SU-DHL-6 (cell line): ENCODE data around the gene RNF141.

Source experiments
- H2AFZ ChIP-seq: fragments of 200-600 bp; sonication (generic); 2 replicates; pipeline ENCODE4 v1.6.1; 2014; ENCODE audit warnings: low read depth, mild to moderate bottlenecking, moderate library complexity, mixed read lengths, antibody characterized with exemption, low read length; ENCODE audit not compliant: severe bottlenecking
- H3F3A ChIP-seq: fragments of 200-600 bp; shearing (Covaris generic); 2 replicates; pipeline ENCODE4 v1.6.0; 2016; ENCODE audit warnings: antibody characterized with exemption, mild to moderate bottlenecking; ENCODE audit not compliant: insufficient read depth
- H3K27ac ChIP-seq: fragments of 200-600 bp; sonication (generic); 2 replicates; pipeline ENCODE4 v1.5.1; 2016; ENCODE audit warnings: low read depth, mild to moderate bottlenecking, low read length, moderate library complexity, mixed read lengths
- H3K27me3 ChIP-seq: fragments of 200-600 bp; sonication (generic), shearing (Covaris generic); 2 replicates; pipeline ENCODE4 v1.6.0; 2014; ENCODE audit warnings: mild to moderate bottlenecking, low read length
- H3K36me3 ChIP-seq: fragments of 200-600 bp; sonication (generic); 2 replicates; pipeline ENCODE4 v1.6.1; 2014; ENCODE audit warnings: mild to moderate bottlenecking, low read length, mixed read lengths
- H3K4me2 ChIP-seq: fragments of 300-600, 200-600 bp; shearing (Covaris generic), sonication (generic); 2 replicates; pipeline ENCODE4 v1.6.0; 2014; ENCODE audit warnings: low read length, low read depth, mild to moderate bottlenecking; ENCODE audit not compliant: poor library complexity, severe bottlenecking
- H3K4me3 ChIP-seq: fragments of 200-600 bp; sonication (generic); 2 replicates; pipeline ENCODE4 v1.5.1; 2014; ENCODE audit warnings: antibody characterized with exemption, low read length, mild to moderate bottlenecking, mixed read lengths; ENCODE audit not compliant: insufficient read depth, poor library complexity, severe bottlenecking
- H3K79me2 ChIP-seq: fragments of 200-600 bp; sonication (generic); 2 replicates; pipeline ENCODE4 v1.6.1; 2014; ENCODE audit warnings: mild to moderate bottlenecking, low read length, moderate library complexity; ENCODE audit not compliant: insufficient read depth
- H3K9ac ChIP-seq: fragments of 200-600 bp; sonication (generic); 2 replicates; pipeline ENCODE4 v1.7.0; 2014; ENCODE audit warnings: mild to moderate bottlenecking, low read length
- H3K9me2 ChIP-seq: fragments of 200-600 bp; sonication (generic); replicated peaks from 2 replicates; pipeline ENCODE4 v1.6.1; 2014; ENCODE audit warnings: low read length; ENCODE audit not compliant: insufficient read depth
- H3K9me3 ChIP-seq: fragments of 200-600 bp; sonication (generic); 2 replicates; pipeline ENCODE4 v1.6.1; 2014; ENCODE audit warnings: low read length, mixed read lengths; ENCODE audit not compliant: insufficient read depth
- H4K20me1 ChIP-seq: fragments of 200-600 bp; sonication (generic); 2 replicates; pipeline ENCODE4 v1.6.1; 2014; ENCODE audit warnings: low read depth, mild to moderate bottlenecking, antibody characterized with exemption, low read length, moderate library complexity, mixed read lengths
- EZH2phosphoT487 ChIP-seq: fragments of 200-600 bp; sonication (generic), shearing (Covaris generic); conservative IDR thresholded peaks from 2 replicates; pipeline ENCODE4 v1.6.1; 2018; ENCODE audit warnings: mild to moderate bottlenecking, antibody characterized with exemption, low read length, moderate library complexity, mixed read lengths
- TF ChIP-seq, protein P1 (sequence below): fragments of 200-600 bp; sonication (generic); IDR thresholded peaks from one replicate; pipeline ENCODE4 v1.5.1; 2017; ENCODE audit warnings: antibody characterized with exemption, mild to moderate bottlenecking, low read length, moderate library complexity; ENCODE audit not compliant: insufficient read depth, poor library complexity, severe bottlenecking

The RNF141 gene

GRCh38 chr11:10499452-10499851 is 41.5 kb downstream of the RNF141 start:
- Histone ChIP-seq H2AFZ (no peak overlapping the region), H3K9ac (no peak overlapping the region), H3K27me3 (no peaks in the 10 kb centered on the region), H3K36me3 (no peaks in the 10 kb centered on the region), H3K79me2 (no peaks in the 10 kb centered on the region), H3K9me3 (no peaks in the 10 kb centered on the region), H3K4me2 (no peak overlapping the region), H3K9me2 (no peaks in the 10 kb centered on the region), H3K27ac (no peak overlapping the region), H4K20me1 (no peaks in the 10 kb centered on the region), H3K4me3 (no peak overlapping the region), H3F3A (no peaks in the 10 kb centered on the region)
- TF ChIP-seq, protein P1, sequence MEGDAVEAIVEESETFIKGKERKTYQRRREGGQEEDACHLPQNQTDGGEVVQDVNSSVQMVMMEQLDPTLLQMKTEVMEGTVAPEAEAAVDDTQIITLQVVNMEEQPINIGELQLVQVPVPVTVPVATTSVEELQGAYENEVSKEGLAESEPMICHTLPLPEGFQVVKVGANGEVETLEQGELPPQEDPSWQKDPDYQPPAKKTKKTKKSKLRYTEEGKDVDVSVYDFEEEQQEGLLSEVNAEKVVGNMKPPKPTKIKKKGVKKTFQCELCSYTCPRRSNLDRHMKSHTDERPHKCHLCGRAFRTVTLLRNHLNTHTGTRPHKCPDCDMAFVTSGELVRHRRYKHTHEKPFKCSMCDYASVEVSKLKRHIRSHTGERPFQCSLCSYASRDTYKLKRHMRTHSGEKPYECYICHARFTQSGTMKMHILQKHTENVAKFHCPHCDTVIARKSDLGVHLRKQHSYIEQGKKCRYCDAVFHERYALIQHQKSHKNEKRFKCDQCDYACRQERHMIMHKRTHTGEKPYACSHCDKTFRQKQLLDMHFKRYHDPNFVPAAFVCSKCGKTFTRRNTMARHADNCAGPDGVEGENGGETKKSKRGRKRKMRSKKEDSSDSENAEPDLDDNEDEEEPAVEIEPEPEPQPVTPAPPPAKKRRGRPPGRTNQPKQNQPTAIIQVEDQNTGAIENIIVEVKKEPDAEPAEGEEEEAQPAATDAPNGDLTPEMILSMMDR = no peak
- no peak for TF ChIP-seq EZH2phosphoT487

DNA sequence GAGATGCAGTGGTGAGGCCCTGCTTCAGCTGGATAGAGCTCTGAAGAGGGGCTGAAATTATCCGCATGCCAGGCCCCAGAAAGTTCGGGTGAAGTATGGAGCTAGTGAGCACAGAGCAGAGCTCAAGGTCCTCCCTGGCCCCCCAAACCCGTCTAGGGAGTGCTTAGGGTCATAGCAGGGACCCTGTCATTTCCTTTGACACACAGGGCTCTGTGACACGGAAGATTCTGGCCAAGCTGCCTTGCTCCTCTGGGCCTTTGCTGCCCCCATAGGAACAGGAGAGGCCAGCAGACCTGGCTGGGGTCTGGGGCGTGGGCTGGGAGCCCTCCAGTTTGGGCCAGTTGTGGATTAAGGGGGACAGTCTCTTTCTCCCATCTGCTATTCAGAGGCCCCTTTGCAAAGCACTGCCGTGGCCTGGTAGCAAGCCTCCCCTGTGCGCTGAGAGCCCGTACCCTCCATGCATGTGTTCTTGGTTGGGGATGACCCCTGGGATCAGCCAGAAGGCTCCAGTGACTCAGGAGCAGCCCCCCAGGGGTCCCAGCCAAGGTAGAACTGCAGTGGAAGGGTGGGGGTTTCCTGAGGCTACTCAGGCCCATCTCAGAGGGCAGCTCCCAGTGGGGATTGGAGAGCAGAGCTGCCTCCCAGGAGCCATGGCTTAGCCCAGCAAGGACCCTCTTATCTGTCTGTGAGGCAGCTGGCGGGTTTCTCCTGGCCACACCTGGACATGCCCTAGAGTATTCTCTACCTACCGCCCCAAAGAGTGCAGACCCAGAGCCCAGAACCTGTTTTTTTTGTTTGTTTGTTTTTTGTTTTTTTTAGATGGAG is 42.3 kb downstream of the RNF141 start:
- Histone ChIP-seq H2AFZ (no peak overlapping the region), H3K27me3 (no peaks in the 10 kb centered on the region), H3K9me2 (no peaks in the 10 kb centered on the region), H3K4me2 (no peak overlapping the region), H3K36me3 (no peaks in the 10 kb centered on the region), H4K20me1 (no peaks in the 10 kb centered on the region), H3F3A (no peaks in the 10 kb centered on the region), H3K9me3 (no peaks in the 10 kb centered on the region), H3K9ac (no peak overlapping the region), H3K27ac (no peak overlapping the region), H3K4me3 (no peak overlapping the region), H3K79me2 (no peaks in the 10 kb centered on the region)
- no peak for TF ChIP-seq EZH2phosphoT487
- TF ChIP-seq, protein P1 = no peak

DNA sequence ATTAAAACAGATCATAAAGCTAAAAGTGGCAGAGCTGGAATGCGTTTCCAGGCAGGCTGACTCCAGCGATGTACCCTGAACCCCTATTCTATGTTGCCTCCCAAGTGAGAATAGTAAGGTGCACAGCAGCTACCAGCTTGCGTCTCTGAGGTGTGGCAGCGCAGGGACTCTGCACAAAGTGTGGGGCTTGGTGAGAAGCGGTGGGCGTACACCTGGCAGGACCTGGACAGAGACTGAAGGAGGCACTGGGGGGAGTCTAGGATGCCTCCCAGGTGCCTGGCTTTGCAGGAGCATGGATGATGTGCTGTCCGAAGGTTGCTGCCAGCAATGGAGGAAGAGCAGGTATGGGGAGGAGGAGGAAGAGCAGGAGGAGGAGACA is 43.0 kb downstream of the RNF141 start:
- no peak overlapping the region for H3K27ac ChIP-seq
- no peaks in the 10 kb centered on the region for H3K9me2 ChIP-seq
- H3K36me3 ChIP-seq = no peaks in the 10 kb centered on the region
- no peaks in the 10 kb centered on the region for H3K79me2 ChIP-seq
- H3K4me2 ChIP-seq = no peak overlapping the region
- H4K20me1 ChIP-seq = no peaks in the 10 kb centered on the region
- TF ChIP-seq, protein P1 = no peak
- TF ChIP-seq EZH2phosphoT487 = no peak
- no peak overlapping the region for H2AFZ ChIP-seq
- no peaks in the 10 kb centered on the region for H3K9me3 ChIP-seq
- H3K9ac ChIP-seq = no peak overlapping the region
- no peaks in the 10 kb centered on the region for H3F3A ChIP-seq
- no peak overlapping the region for H3K4me3 ChIP-seq
- H3K27me3 ChIP-seq = no peaks in the 10 kb centered on the region
